A549 (cell line): ENCODE results near the gene TPRN. TPM values are rescaled to one million over a fixed set of nuclear protein-coding genes. Genes with fewer than 3 reads are reported as not detected.

Experiments used
- ATAC-seq, 2 experiments: fragments of 200-7000 bp in 1 of 2; fragments of >200 bp in 1 of 2; cut with Nextera tagmentation in 1 of 2; cut with Tn5 transposase in 1 of 2; 3 replicates each; pipeline versions ENCODE4 v1.8.0 to v1.9.1; 2018 to 2020; ENCODE audit warnings: mild to moderate bottlenecking in 1 of 2, moderate library complexity in 1 of 2
- CTCF ChIA-PET: fragments of 300-600 bp; sonication (Branson Sonifier 250); formaldehyde crosslinking; extraction: SDS; loops from one replicate; lab custom pipeline; 2021; ENCODE audit warnings: antibody characterized with exemption, inconsistent platforms; lab: Yijun Ruan, JAX
- POLR2A ChIA-PET: fragments of 350-600 bp; formaldehyde crosslinking; extraction: SDS; loops from one replicate; lab custom pipeline; 2021; ENCODE audit warnings: antibody characterized with exemption, inconsistent platforms; lab: Yijun Ruan, JAX
- DNase-seq, 2 experiments: peaks; one replicate each; pipeline versions ENCODE4 v3.0.0 to v3.0.0-alpha.2; 2011 to 2016; ENCODE audit warnings: low read depth in 1 of 2, low spot score in 1 of 2
- FAIRE-seq: peaks from 2 replicates; lab custom pipeline; 2011; peaks lifted over from hg19 to GRCh38; lab: Jason Lieb, UNC
- H3K27ac ChIP-seq, 2 experiments: fragments of >200 bp; sonication (Bioruptor Twin); formaldehyde crosslinking; 3 replicates each; pipeline ENCODE4 v1.5.1; 2016 to 2017
- H3K4me1 ChIP-seq: fragments of >200 bp; sonication (Bioruptor Twin); formaldehyde crosslinking; 3 replicates; pipeline ENCODE4 v1.6.1; 2016
- H3K4me2 ChIP-seq: fragments of >200 bp; sonication (Bioruptor Twin); formaldehyde crosslinking; 3 replicates; pipeline ENCODE4 v1.6.1; 2016
- H3K4me3 ChIP-seq: fragments of >200 bp; sonication (Bioruptor Twin); formaldehyde crosslinking; 3 replicates; pipeline ENCODE4 v1.5.1; 2016
- H3K9me3 ChIP-seq: fragments of >200 bp; sonication (Bioruptor Twin); formaldehyde crosslinking; 3 replicates; pipeline ENCODE4 v1.6.1; 2016
- CBX2 ChIP-seq: fragments of 200-600 bp; sonication (generic); IDR thresholded peaks from 2 replicates; pipeline ENCODE4 v1.6.1; 2016; ENCODE audit warnings: low read depth, mild to moderate bottlenecking, borderline replicate concordance
- CEBPB ChIP-seq, 2 experiments: fragments of >200 bp in 1 of 2; sonication (Bioruptor Twin) in 1 of 2; formaldehyde crosslinking in 1 of 2; IDR thresholded peaks; 2 replicates each; pipeline ENCODE4 v1.6.1; 2012 to 2016
- CHD4 ChIP-seq: fragments of 200-600 bp; sonication (generic); IDR thresholded peaks from 2 replicates; pipeline ENCODE4 v1.6.1; 2016; ENCODE audit warnings: antibody characterized with exemption, mild to moderate bottlenecking, borderline replicate concordance
- EHMT2 ChIP-seq: fragments of 200-600 bp; sonication (generic); IDR thresholded peaks from 2 replicates; pipeline ENCODE4 v1.6.1; 2016; ENCODE audit warnings: antibody characterized with exemption, low read depth, mild to moderate bottlenecking, moderate library complexity
- FOSL2 ChIP-seq, 2 experiments: fragments of 450-650 bp in 1 of 2; fragments of >200 bp in 1 of 2; sonication (Bioruptor Twin) in 1 of 2; formaldehyde crosslinking; IDR thresholded peaks; 2 replicates each; pipeline versions ENCODE4 v1.5.0 to v1.6.1; 2016 to 2020; ENCODE audit warnings: mild to moderate bottlenecking in 1 of 2, moderate library complexity in 1 of 2
- HEYL ChIP-seq: fragments of 250-450 bp; sonication (Bioruptor Pico); IDR thresholded peaks from 2 replicates; pipeline ENCODE4 v1.8.0; 2021; ENCODE audit warnings: mild to moderate bottlenecking, moderate library complexity
- JUNB ChIP-seq: fragments of >200 bp; sonication (Bioruptor Twin); formaldehyde crosslinking; IDR thresholded peaks from 2 replicates; pipeline ENCODE4 v1.6.1; 2016
- MAFK ChIP-seq: fragments of 450-650 bp; IDR thresholded peaks from 2 replicates; pipeline ENCODE4 v1.6.1; 2014; ENCODE audit not compliant: partially characterized antibody
- PHF8 ChIP-seq: fragments of 200-600 bp; sonication (generic); IDR thresholded peaks from 2 replicates; pipeline ENCODE4 v1.6.1; 2016; ENCODE audit warnings: low read depth, mild to moderate bottlenecking, antibody characterized with exemption, moderate library complexity, borderline replicate concordance
- RARB ChIP-seq: fragments of 250-450 bp; sonication (Bioruptor Pico); IDR thresholded peaks from 2 replicates; pipeline ENCODE4 v1.8.0; 2021; ENCODE audit warnings: mild to moderate bottlenecking, moderate library complexity
- SREBF2 ChIP-seq: fragments of 450-650 bp; IDR thresholded peaks from 2 replicates; pipeline ENCODE4 v1.6.1; 2014; ENCODE audit warnings: mild to moderate bottlenecking, moderate library complexity
- TFCP2L1 ChIP-seq: fragments of 250-450 bp; sonication (Bioruptor Pico); IDR thresholded peaks from 2 replicates; pipeline ENCODE4 v1.5.0; 2021; ENCODE audit warnings: mild to moderate bottlenecking
- TP53 ChIP-seq: fragments of 250-450 bp; sonication (Bioruptor Pico); IDR thresholded peaks from 2 replicates; pipeline ENCODE4 v1.5.0; 2021; ENCODE audit warnings: mild to moderate bottlenecking, moderate library complexity
- ZC3H11A ChIP-seq: fragments of 450-650 bp; IDR thresholded peaks from 2 replicates; pipeline ENCODE4 v1.6.1; 2014; ENCODE audit warnings: antibody characterized with exemption, mild to moderate bottlenecking
- ZNF302 ChIP-seq: fragments of 250-450 bp; sonication (Bioruptor Pico); IDR thresholded peaks from 2 replicates; pipeline ENCODE4 v1.9.0; 2021; ENCODE audit warnings: inconsistent platforms, mild to moderate bottlenecking, moderate library complexity
- WGBS: methylation state at CpG from one replicate; pipeline ENCODE4 v1.1.6; 2017; ENCODE audit errors: missing lambda C conversion rate; 5-methylcytosine and 5-hydroxymethylcytosine counted together
- polyA plus RNA-seq, 4 experiments: library from polyadenylated mRNA; depleted of rRNA in 3 of 4; stranded (reverse); fragments of >200 nt; fragmentation: RNase III in 1 of 4; extraction: RNeasy Plus Mini Kit Qiagen cat#74134 plus additional on column Dnase treatment in 1 of 4; gene quantifications; 2 replicates in 3 of 4; 3 replicates in 1 of 4; pipeline ENCODE4 v1.2.3, GENCODE V29; 2011 to 2017
- TF ChIP-seq, protein P1 (sequence below): fragments of 250-450 bp; sonication (Bioruptor Pico); IDR thresholded peaks from 2 replicates; pipeline ENCODE4 v1.5.0; 2021; ENCODE audit warnings: mild to moderate bottlenecking, moderate library complexity, borderline replicate concordance
- TF ChIP-seq, protein P2 (sequence below): fragments of 450-650 bp; IDR thresholded peaks from 2 replicates; pipeline ENCODE4 v1.6.1; 2014; ENCODE audit warnings: antibody characterized with exemption
- TF ChIP-seq, protein P3 (sequence below): fragments of >200 bp; sonication (Bioruptor Twin); formaldehyde crosslinking; IDR thresholded peaks from 3 replicates; pipeline ENCODE4 v1.5.1; 2016
- TF ChIP-seq, protein P4 (sequence below): IDR thresholded peaks from 2 replicates; pipeline ENCODE4 v1.6.1; 2012; ENCODE audit warnings: low read depth, borderline replicate concordance
- TF ChIP-seq, protein P5 (sequence below): fragments of >200 bp; sonication (Bioruptor Twin); formaldehyde crosslinking; IDR thresholded peaks from 2 replicates; pipeline ENCODE4 v1.6.1; 2016

TPRN gene
- polyA plus RNA-seq, 2 of the 4 experiments (the other 2 are of a cell fraction), result 2.1 to 6.5 TPM

DNA sequence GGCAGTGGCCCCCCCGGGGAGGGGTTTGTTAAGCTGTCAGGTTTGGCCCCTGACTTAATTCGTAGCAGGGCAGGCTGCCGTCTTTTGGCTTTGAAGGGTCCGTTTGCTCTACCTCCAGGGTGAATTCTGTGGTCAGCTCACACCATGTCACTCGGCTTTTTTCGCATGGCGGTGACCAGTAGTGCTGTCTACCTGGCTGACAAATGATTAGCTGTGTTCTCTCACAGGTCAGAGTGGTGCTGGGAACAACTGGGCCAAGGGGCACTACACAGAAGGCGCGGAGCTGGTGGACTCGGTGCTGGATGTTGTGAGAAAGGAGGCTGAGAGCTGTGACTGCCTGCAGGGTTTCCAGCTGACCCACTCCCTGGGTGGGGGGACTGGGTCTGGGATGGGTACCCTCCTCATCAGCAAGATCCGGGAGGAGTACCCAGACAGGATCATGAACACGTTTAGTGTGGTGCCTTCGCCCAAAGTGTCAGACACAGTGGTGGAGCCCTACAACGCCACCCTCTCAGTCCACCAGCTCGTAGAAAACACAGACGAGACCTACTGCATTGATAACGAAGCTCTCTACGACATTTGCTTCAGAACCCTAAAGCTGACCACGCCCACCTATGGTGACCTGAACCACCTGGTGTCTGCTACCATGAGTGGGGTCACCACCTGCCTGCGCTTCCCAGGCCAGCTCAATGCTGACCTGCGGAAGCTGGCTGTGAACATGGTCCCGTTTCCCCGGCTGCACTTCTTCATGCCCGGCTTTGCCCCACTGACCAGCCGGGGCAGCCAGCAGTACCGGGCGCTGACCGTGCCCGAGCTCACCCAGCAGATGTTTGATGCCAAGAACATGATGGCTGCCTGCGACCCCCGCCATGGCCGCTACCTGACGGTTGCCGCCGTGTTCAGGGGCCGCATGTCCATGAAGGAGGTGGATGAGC, 42.0 kb upstream of the TPRN start:
- CTCF ChIA-PET, result interaction anchor here (0.6 to 13.1 kb wide), 6 partner anchors 18 to 208 kb away, joined by 3 to 236 read pairs (median 3); partner anchors contain the start of genes CYSRT1, NELFB and TOR4A
- 61% methylated on average over 25 of the region's 36 CpGs for WGBS
- TF ChIP-seq TP53 (CRISPR knock-in tag) (no peak), SREBF2 (no peak), RARB (CRISPR knock-in tag) (no peak), CHD4 (no peak), JUNB (no peak), CBX2 (no peak), HEYL (no peak), TFCP2L1 (CRISPR knock-in tag) (no peak), ZC3H11A (no peak), FOSL2 (IDR thresholded peaks at IDR 0.05) (no peak), FOSL2 (CRISPR knock-in tag; IDR thresholded peaks at IDR 0.05) (no peak), CEBPB (IDR thresholded peaks at IDR 0.05) (no peak), EHMT2 (no peak), ZNF302 (CRISPR knock-in tag) (no peak), PHF8 (no peak), MAFK (no peak)
- TF ChIP-seq, protein P1, sequence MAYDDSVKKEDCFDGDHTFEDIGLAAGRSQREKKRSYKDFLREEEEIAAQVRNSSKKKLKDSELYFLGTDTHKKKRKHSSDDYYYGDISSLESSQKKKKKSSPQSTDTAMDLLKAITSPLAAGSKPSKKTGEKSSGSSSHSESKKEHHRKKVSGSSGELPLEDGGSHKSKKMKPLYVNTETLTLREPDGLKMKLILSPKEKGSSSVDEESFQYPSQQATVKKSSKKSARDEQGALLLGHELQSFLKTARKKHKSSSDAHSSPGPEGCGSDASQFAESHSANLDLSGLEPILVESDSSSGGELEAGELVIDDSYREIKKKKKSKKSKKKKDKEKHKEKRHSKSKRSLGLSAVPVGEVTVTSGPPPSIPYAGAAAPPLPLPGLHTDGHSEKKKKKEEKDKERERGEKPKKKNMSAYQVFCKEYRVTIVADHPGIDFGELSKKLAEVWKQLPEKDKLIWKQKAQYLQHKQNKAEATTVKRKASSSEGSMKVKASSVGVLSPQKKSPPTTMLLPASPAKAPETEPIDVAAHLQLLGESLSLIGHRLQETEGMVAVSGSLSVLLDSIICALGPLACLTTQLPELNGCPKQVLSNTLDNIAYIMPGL (CRISPR knock-in tag), result no peak
- TF ChIP-seq, protein P2, sequence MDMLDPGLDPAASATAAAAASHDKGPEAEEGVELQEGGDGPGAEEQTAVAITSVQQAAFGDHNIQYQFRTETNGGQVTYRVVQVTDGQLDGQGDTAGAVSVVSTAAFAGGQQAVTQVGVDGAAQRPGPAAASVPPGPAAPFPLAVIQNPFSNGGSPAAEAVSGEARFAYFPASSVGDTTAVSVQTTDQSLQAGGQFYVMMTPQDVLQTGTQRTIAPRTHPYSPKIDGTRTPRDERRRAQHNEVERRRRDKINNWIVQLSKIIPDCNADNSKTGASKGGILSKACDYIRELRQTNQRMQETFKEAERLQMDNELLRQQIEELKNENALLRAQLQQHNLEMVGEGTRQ, result no peak
- TF ChIP-seq, protein P3, sequence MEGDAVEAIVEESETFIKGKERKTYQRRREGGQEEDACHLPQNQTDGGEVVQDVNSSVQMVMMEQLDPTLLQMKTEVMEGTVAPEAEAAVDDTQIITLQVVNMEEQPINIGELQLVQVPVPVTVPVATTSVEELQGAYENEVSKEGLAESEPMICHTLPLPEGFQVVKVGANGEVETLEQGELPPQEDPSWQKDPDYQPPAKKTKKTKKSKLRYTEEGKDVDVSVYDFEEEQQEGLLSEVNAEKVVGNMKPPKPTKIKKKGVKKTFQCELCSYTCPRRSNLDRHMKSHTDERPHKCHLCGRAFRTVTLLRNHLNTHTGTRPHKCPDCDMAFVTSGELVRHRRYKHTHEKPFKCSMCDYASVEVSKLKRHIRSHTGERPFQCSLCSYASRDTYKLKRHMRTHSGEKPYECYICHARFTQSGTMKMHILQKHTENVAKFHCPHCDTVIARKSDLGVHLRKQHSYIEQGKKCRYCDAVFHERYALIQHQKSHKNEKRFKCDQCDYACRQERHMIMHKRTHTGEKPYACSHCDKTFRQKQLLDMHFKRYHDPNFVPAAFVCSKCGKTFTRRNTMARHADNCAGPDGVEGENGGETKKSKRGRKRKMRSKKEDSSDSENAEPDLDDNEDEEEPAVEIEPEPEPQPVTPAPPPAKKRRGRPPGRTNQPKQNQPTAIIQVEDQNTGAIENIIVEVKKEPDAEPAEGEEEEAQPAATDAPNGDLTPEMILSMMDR, result no peak
- TF ChIP-seq, protein P4, sequence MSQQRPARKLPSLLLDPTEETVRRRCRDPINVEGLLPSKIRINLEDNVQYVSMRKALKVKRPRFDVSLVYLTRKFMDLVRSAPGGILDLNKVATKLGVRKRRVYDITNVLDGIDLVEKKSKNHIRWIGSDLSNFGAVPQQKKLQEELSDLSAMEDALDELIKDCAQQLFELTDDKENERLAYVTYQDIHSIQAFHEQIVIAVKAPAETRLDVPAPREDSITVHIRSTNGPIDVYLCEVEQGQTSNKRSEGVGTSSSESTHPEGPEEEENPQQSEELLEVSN, result no peak
- TF ChIP-seq, protein P5, sequence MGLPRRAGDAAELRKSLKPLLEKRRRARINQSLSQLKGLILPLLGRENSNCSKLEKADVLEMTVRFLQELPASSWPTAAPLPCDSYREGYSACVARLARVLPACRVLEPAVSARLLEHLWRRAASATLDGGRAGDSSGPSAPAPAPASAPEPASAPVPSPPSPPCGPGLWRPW, result no peak
- TF ChIP-seq, all 56 proteins: peak for 0
- peaks cover 39% of the 10 kb centered on the region for H3K4me1 ChIP-seq
- no peak for DNase-seq
- POLR2A ChIA-PET, result interaction anchor here (0.6 to 3.3 kb wide), 6 partner anchors 12 to 408 kb away, joined by 3 to 97 read pairs (median 4); partner anchors contain the start of genes MAN1B1 and NELFB
- ATAC-seq, result no peak
- FAIRE-seq, result no peak
- H3K4me2 ChIP-seq, result peak overlapping the region; percentile 98
- peak overlapping the region; percentile 91 for H3K4me3 ChIP-seq
- no peaks in the 10 kb centered on the region for H3K9me3 ChIP-seq
- H3K27ac ChIP-seq, result peak overlapping the region; percentile 98 to 99
